Transverse colon (tissue), 4 donors: ENCODE measurements around the gene COL4A1. TPM values are rescaled to one million over a fixed set of nuclear protein-coding genes. Genes with fewer than 3 reads are reported as not detected.

Experiments used
- DNase-seq: peaks from one replicate; pipeline ENCODE4 v3.0.0-alpha.2; 2019
- H3K27ac ChIP-seq, 4 donors: fragments of 200-600 bp; sonication (generic); 2 replicates each; pipeline ENCODE4 v1.5.1; 2016 to 2018; ENCODE audit warnings: inconsistent platforms in 4 of 4
- H3K27me3 ChIP-seq: fragments of 200-600 bp; sonication (generic); 2 replicates; pipeline ENCODE4 v1.5.1; 2017; ENCODE audit warnings: inconsistent platforms
- H3K36me3 ChIP-seq, 4 donors: fragments of 200-600 bp; sonication (generic); 2 replicates each; pipeline ENCODE4 v1.5.1; 2017 to 2019; ENCODE audit warnings: inconsistent platforms in 4 of 4
- H3K4me1 ChIP-seq, 4 donors: fragments of 200-600 bp; sonication (generic); 2 replicates each; pipeline ENCODE4 v1.5.1; 2017 to 2020; ENCODE audit warnings: inconsistent platforms in 4 of 4
- H3K4me3 ChIP-seq, 4 donors: fragments of 200-600 bp; sonication (generic); 1 replicate in 1 of 4; 2 replicates in 3 of 4; pipeline versions ENCODE4 v1.5.1 to v1.6.1; 2017 to 2019; ENCODE audit warnings: inconsistent platforms in 4 of 4
- H3K9me3 ChIP-seq, 2 donors: fragments of 200-600 bp; sonication (generic); 2 replicates each; pipeline ENCODE4 v1.5.1; 2017 to 2019; ENCODE audit warnings: inconsistent platforms in 2 of 2
- CTCF ChIP-seq, 5 experiments: fragments of 200-600 bp in 3 of 5; fragments of 450-650 bp in 2 of 5; sonication (generic) in 3 of 5; IDR thresholded peaks; 1 replicate in 2 of 5; 2 replicates in 3 of 5; pipeline ENCODE4 v1.5.1; 2016 to 2017; ENCODE audit warnings: antibody characterized with exemption in 5 of 5, inconsistent platforms in 3 of 5, mild to moderate bottlenecking in 2 of 5, moderate library complexity in 1 of 5
- EP300 ChIP-seq: sonication (generic); formaldehyde crosslinking; IDR thresholded peaks from one replicate; pipeline ENCODE4 v1.6.1; 2017; ENCODE audit warnings: antibody characterized with exemption, low read depth
- POLR2A ChIP-seq: fragments of 450-650 bp; IDR thresholded peaks from one replicate; pipeline ENCODE4 v1.6.1; 2016; ENCODE audit warnings: antibody characterized with exemption, mild to moderate bottlenecking, moderate library complexity
- POLR2AphosphoS5 ChIP-seq, 3 donors: sonication (generic); formaldehyde crosslinking; IDR thresholded peaks; one replicate each; pipeline ENCODE4 v1.6.1; 2016; ENCODE audit warnings: antibody characterized with exemption in 3 of 3
- WGBS, 2 donors: methylation state at CpG; one replicate each; pipeline ENCODE4 v1.1.5; 2018; ENCODE audit warnings: low coverage in 1 of 2; 5-methylcytosine and 5-hydroxymethylcytosine counted together
- in situ Hi-C, 4 donors: fragments of 200-750 bp; cut with MboI; loops; one replicate each; pipeline versions ENCODE4 v1.15.0 to v1.15.1; 2017; ENCODE audit warnings: low sequenced_read_pairs in 3 of 4, low pct_ligation_motif_present in 1 of 4, low pct_unique_long_range_greater_than_20kb in 1 of 4
- intact Hi-C: fragments of 100-400 bp; cut with DNase I; formaldehyde crosslinking; loops from one replicate; pipeline ENCODE4 v1.15.1; 2023; ENCODE audit warnings: low total_unique reads
- total RNA-seq, 4 donors: library from RNA; depleted of rRNA; stranded (reverse); fragments of >200 nt; gene quantifications; one replicate each; pipeline ENCODE4 v1.1.0, GENCODE V29; 2016

The COL4A1 gene
- total RNA-seq, 4 donors from 2014 or later = 46.4 to 180 (median 99.2) TPM

- in situ Hi-C loops = no loop called here
- peak overlapping the region; percentile 84 to 87 (median 86) for H3K27ac ChIP-seq
- no peak overlapping the region for H3K4me3 ChIP-seq
- H3K36me3 ChIP-seq = no peaks in the 10 kb centered on the region
- WGBS, 2 donors = 77 to 100% methylated on average over 1 to 7 of the region's 7 CpGs
- intact Hi-C loops = no loop called here
- DNase-seq = no peak
- TF ChIP-seq POLR2AphosphoS5 (IDR thresholded peaks at IDR 0.05) = no peak
- TF ChIP-seq CTCF (IDR thresholded peaks at IDR 0.05) = no peak
- no peak for TF ChIP-seq EP300
- no peaks in the 10 kb centered on the region for H3K9me3 ChIP-seq
- H3K27me3 ChIP-seq = no peaks in the 10 kb centered on the region
- peaks cover 24 to 76% (median 42%) of the 10 kb centered on the region in 4 donors for H3K4me1 ChIP-seq
Observed at GRCh38 chr13:110337247-110337646, 30.3 kb upstream of the COL4A1 start.

DNA sequence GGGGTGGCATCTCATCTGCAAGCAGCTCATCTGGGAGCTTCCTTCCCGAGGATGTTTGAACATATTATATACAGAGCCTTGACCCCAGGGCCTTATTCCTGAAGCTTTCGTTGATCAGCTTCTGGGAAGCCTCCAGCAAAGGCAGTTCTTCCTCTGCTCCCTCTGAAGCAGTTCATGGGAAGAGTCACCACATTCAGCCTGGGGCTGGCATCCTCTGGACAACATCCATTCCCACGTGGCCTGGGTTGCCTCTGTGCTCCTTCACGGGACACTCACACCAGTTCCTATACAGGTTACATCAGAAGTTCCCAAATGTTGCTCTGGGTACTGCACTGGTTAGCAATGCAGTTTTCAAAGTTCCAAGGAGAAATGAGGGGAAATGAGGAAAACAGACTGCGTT lies 29.7 kb upstream of the COL4A1 start:
- H3K27me3 ChIP-seq = no peaks in the 10 kb centered on the region
- H3K27ac ChIP-seq = peak overlapping the region; percentile 84 to 87 (median 86)
- no peak for DNase-seq
- 75% methylated on average over 5 of the region's 5 CpGs; no CpG with 5 or more reads in 1 of the 2 donors for WGBS, 2 donors
- in situ Hi-C loops = no loop called here
- H3K36me3 ChIP-seq = no peaks in the 10 kb centered on the region
- no peaks in the 10 kb centered on the region for H3K9me3 ChIP-seq
- H3K4me3 ChIP-seq = no peak overlapping the region
- intact Hi-C loops = loop anchor here (1.0 kb wide), 1 partner anchor 39 kb away; no protein-coding TSS in a partner anchor
- peaks cover 24 to 71% (median 40%) of the 10 kb centered on the region in 4 donors for H3K4me1 ChIP-seq
- TF ChIP-seq POLR2AphosphoS5 (IDR thresholded peaks at IDR 0.05) (peak in 1 of 3 donors; percentile 16), POLR2A (no peak), EP300 (peak; percentile 47), CTCF (IDR thresholded peaks at IDR 0.05) (no peak)

GRCh38 chr13:110336108-110336507 lies 29.2 kb upstream of the COL4A1 start:
- DNase-seq = no peak
- peak overlapping the region; percentile 84 to 87 (median 86) for H3K27ac ChIP-seq
- WGBS, 2 donors = 84 to 95% methylated on average over 9 of the region's 9 CpGs
- no peaks in the 10 kb centered on the region for H3K27me3 ChIP-seq
- intact Hi-C loops = loop anchor here (1.0 kb wide), 1 partner anchor 39 kb away; no protein-coding TSS in a partner anchor
- no peaks in the 10 kb centered on the region for H3K36me3 ChIP-seq
- in situ Hi-C loops = no loop called here
- H3K4me1 ChIP-seq = peaks cover 24 to 65% (median 37%) of the 10 kb centered on the region in 4 donors
- no peak overlapping the region for H3K4me3 ChIP-seq
- TF ChIP-seq CTCF (IDR thresholded peaks at IDR 0.05) (no peak), POLR2A (no peak), EP300 (no peak), POLR2AphosphoS5 (IDR thresholded peaks at IDR 0.05) (no peak)
- no peaks in the 10 kb centered on the region for H3K9me3 ChIP-seq

- Histone ChIP-seq H3K9me3 (no peaks in the 10 kb centered on the region), H3K36me3 (no peaks in the 10 kb centered on the region), H3K27ac (peak overlapping the region; percentile 84 to 87 (median 86)), H3K4me3 (no peak overlapping the region), H3K27me3 (no peaks in the 10 kb centered on the region), H3K4me1 (peaks cover 22 to 62% (median 33%) of the 10 kb centered on the region in 4 donors)
- DNase-seq = no peak
- in situ Hi-C loops = no loop called here
- TF ChIP-seq EP300 (no peak), POLR2AphosphoS5 (IDR thresholded peaks at IDR 0.05) (no peak), POLR2A (no peak), CTCF (IDR thresholded peaks at IDR 0.05) (no peak)
- intact Hi-C loops = loop anchor here (5.0 kb wide), 1 partner anchor 577 kb away; no protein-coding TSS in a partner anchor
- 79 to 84% methylated on average over 10 to 11 of the region's 11 CpGs for WGBS, 2 donors
Observed at GRCh38 chr13:110334841-110335490, 28.0 kb upstream of the COL4A1 start.
